ENCODE data around the gene LTN1.

- TF ChIP-seq CTCF (IDR thresholded peaks at IDR 0.05; ENCODE audit: low read depth, low read length): no peak
- TF ChIP-seq POLR2A (IDR thresholded peaks at IDR 0.05; ENCODE audit: extremely low read depth, insufficient read length): no peak
- TF ChIP-seq MAX (IDR thresholded peaks at IDR 0.05; ENCODE audit: low read depth, low read length): no peak
- no peak for TF ChIP-seq MYC (IDR thresholded peaks at IDR 0.05; ENCODE audit: low read depth, low read length)
These were observed 54.9 kb downstream of the LTN1 start for GRCh38 chr21:28937737-28938136.
